K562 (cell line): Measurements from ENCODE around the gene SOX18. TPM values are rescaled to one million over a fixed set of nuclear protein-coding genes. Genes with fewer than 3 reads are reported as not detected.

Experiments
- CBX3 ChIP-seq, 2 experiments: IDR thresholded peaks; 1 replicate in 1 of 2; 2 replicates in 1 of 2; pipeline ENCODE4 v1.6.1; 2012; ENCODE audit warnings: inconsistent platforms in 2 of 2, low read length in 2 of 2, borderline replicate concordance in 1 of 2, control low read depth in 1 of 2
- CEBPB ChIP-seq: fragments of 450-650 bp; IDR thresholded peaks from 2 replicates; pipeline ENCODE4 v1.6.1; 2016; ENCODE audit warnings: missing genetic modification characterization, missing compliant biosample characterization
- CXXC5 ChIP-seq: fragments of 250-450 bp; sonication (Bioruptor Pico); IDR thresholded peaks from 2 replicates; pipeline ENCODE4 v1.8.0; 2022; ENCODE audit warnings: inconsistent platforms, mild to moderate bottlenecking, moderate library complexity
- EGR1 ChIP-seq: fragments of 450-650 bp; conservative IDR thresholded peaks from 2 replicates; pipeline ENCODE4 v1.6.1; 2017; ENCODE audit warnings: mild to moderate bottlenecking
- ETV1 ChIP-seq: fragments of 450-650 bp; conservative IDR thresholded peaks from 2 replicates; pipeline ENCODE4 v1.6.1; 2016; ENCODE audit warnings: missing genetic modification characterization, control low read depth, low read depth, missing compliant biosample characterization
- MYC ChIP-seq, 2 experiments: fragments of 250-450 bp in 1 of 2; sonication (Bioruptor Pico) in 1 of 2; IDR thresholded peaks; 2 replicates each; pipeline versions ENCODE4 v1.5.1 to v1.6.1; 2012 to 2021; ENCODE audit warnings: low read depth in 2 of 2, borderline replicate concordance in 1 of 2, improper control_type of control experiment in 1 of 2, low read length in 1 of 2, mild to moderate bottlenecking in 1 of 2, moderate library complexity in 1 of 2
- NCOA6 ChIP-seq: fragments of 450-650 bp; IDR thresholded peaks from 2 replicates; pipeline ENCODE4 v1.6.1; 2017; ENCODE audit warnings: mild to moderate bottlenecking
- PRDM10 ChIP-seq: fragments of 450-650 bp; IDR thresholded peaks from 2 replicates; pipeline ENCODE4 v1.6.1; 2018; ENCODE audit not compliant: partially characterized antibody
- PURB ChIP-seq: sonication (generic); formaldehyde crosslinking; IDR thresholded peaks from 2 replicates; pipeline ENCODE4 v1.9.0; 2021; ENCODE audit warnings: low read depth, mild to moderate bottlenecking, missing genetic modification reagents
- TCF15 ChIP-seq: fragments of 250-450 bp; sonication (Bioruptor Pico); IDR thresholded peaks from 2 replicates; pipeline ENCODE4 v1.8.0; 2022; ENCODE audit warnings: moderate library complexity, mild to moderate bottlenecking, inconsistent platforms
- TFE3 ChIP-seq: fragments of 450-650 bp; formaldehyde crosslinking; IDR thresholded peaks from 2 replicates; pipeline ENCODE4 v1.4.0; 2020; ENCODE audit warnings: mild to moderate bottlenecking, mixed read lengths
- YBX1 ChIP-seq: fragments of 450-650 bp; IDR thresholded peaks from 2 replicates; pipeline ENCODE4 v1.7.1; 2016; ENCODE audit warnings: mild to moderate bottlenecking
- ZC3H8 ChIP-seq: fragments of 450-650 bp; IDR thresholded peaks from 2 replicates; pipeline ENCODE4 v1.6.1; 2017
- ZEB2 ChIP-seq: fragments of 450-650 bp; IDR thresholded peaks from 2 replicates; pipeline ENCODE4 v1.6.1; 2016
- ZNF184 ChIP-seq: sonication (generic); formaldehyde crosslinking; IDR thresholded peaks from 2 replicates; pipeline ENCODE4 v1.5.0; 2020; ENCODE audit warnings: missing genetic modification reagents
- ZNF592 ChIP-seq: fragments of 450-650 bp; IDR thresholded peaks from 2 replicates; pipeline ENCODE4 v1.6.1; 2017; ENCODE audit warnings: antibody characterized with exemption, mild to moderate bottlenecking
- ZNF707 ChIP-seq: fragments of 250-450 bp; sonication (Bioruptor Pico); conservative IDR thresholded peaks from 2 replicates; pipeline ENCODE4 v1.8.0; 2022; ENCODE audit warnings: inconsistent platforms, mild to moderate bottlenecking, moderate library complexity
- polyA plus RNA-seq, 8 experiments: library from polyadenylated mRNA; depleted of rRNA in 4 of 8; stranded (reverse) in 5 of 8; unstranded in 3 of 8; fragments of >200 nt; fragmentation: Nextera tagmentation in 2 of 8; fragmentation: Illumina TruSeq in 1 of 8; extraction: Ambion mirVana in 2 of 8; extraction: Trizol in 1 of 8; gene quantifications; 2 replicates each; pipeline versions ENCODE4 v1.2.1 to v1.2.3, GENCODE V29; 2011 to 2014; ENCODE audit warnings: inconsistent platforms in 1 of 8, missing spikeins in 1 of 8
- total RNA-seq, 7 experiments: library from RNA; depleted of rRNA in 6 of 7; stranded (reverse); fragments of >200 nt in 6 of 7; fragmentation: Illumina TruSeq in 2 of 7; extraction: Trizol in 2 of 7; gene quantifications; 2 replicates each; pipeline versions ENCODE4 v1.2.1 to v1.2.3, GENCODE V29; 2011 to 2021; ENCODE audit warnings: low replicate concordance in 1 of 7

SOX18 gene
- total and polyA plus RNA-seq, 9 of the 15 experiments (the other 6 are each of a cell fraction or from before 2014, with no cell fraction given), result 0.15 to 19.8 (median 0.33) TPM

- TF ChIP-seq TFE3 (CRISPR knock-in tag) (no peak), ZNF184 (CRISPR knock-in tag) (no peak), ZNF707 (CRISPR knock-in tag) (no peak), PRDM10 (no peak), ZNF592 (no peak), MYC (IDR thresholded peaks at IDR 0.05; ENCODE audit: low read depth, low read length) (peak; percentile 89), MYC (CRISPR knock-in tag; IDR thresholded peaks at IDR 0.05; ENCODE audit: borderline replicate concordance, low read depth) (no peak), CXXC5 (CRISPR knock-in tag) (peak; percentile 79), ZC3H8 (no peak), PURB (CRISPR knock-in tag) (no peak), TCF15 (CRISPR knock-in tag) (no peak), CEBPB (tag) (no peak), ZEB2 (no peak), ETV1 (tag) (peak; percentile 64), CBX3 (IDR thresholded peaks at IDR 0.05; ENCODE audit: borderline replicate concordance in 1 of 2, low read length in 2 of 2) (peak in 1 of 2 experiments; percentile 39; a peak in 1 of 3 replicates), EGR1 (peak; percentile 77), YBX1 (no peak), NCOA6 (no peak)
Measured at GRCh38 chr20:64079273-64080012, 30.0 kb upstream of the SOX18 start, which contains the start of gene RGS19 (continued).
